ENCODE results near the gene RAPGEF1. TPM values are rescaled to one million over a fixed set of nuclear protein-coding genes. Genes with fewer than 3 reads are reported as not detected.
A peak's percentile ranks its signal among the peaks of the same experiment; 100 is the strongest.

Gene RAPGEF1
- total and polyA plus RNA-seq, 8 donors = 17.1 to 62.6 (median 44.8) TPM

- no peak for TF ChIP-seq CTCF (IDR thresholded peaks at IDR 0.05)
- H3K4me1 ChIP-seq = peaks cover 23 to 34% (median 29%) of the 10 kb centered on the region in 3 donors
- intact Hi-C loops (cut with DNase I) = no loop called here
- peak overlapping the region; percentile 54 to 95 (median 87) for H3K27ac ChIP-seq
- ATAC-seq (peak; percentile 3 to 6 (median 4)), DNase-seq (no peak), FAIRE-seq (no peak)
- H3K27me3 ChIP-seq = no peaks in the 10 kb centered on the region
- H3K36me3 ChIP-seq = peaks cover 0 to 13% (median 0%) of the 10 kb centered on the region in 3 donors
- no peaks in the 10 kb centered on the region for H3K9me3 ChIP-seq
- H3K4me3 ChIP-seq = no peak overlapping the region
- WGBS, 2 donors = 81 to 91% methylated on average over 5 of the region's 5 CpGs
Observed at GRCh38 chr9:131635892-131636291, 104.0 kb downstream of the RAPGEF1 start.

GRCh38 chr9:131635285-131635684 is 104.6 kb downstream of the RAPGEF1 start:
- Histone ChIP-seq H3K36me3 (peaks cover 0 to 13% (median 0%) of the 10 kb centered on the region in 3 donors), H3K4me1 (peaks cover 23 to 40% (median 30%) of the 10 kb centered on the region in 3 donors), H3K9me3 (no peaks in the 10 kb centered on the region), H3K27ac (peak overlapping the region; percentile 54 to 95 (median 87)), H3K4me3 (no peak overlapping the region), H3K27me3 (no peaks in the 10 kb centered on the region)
- ATAC-seq (peak; percentile 93 to 97 (median 95)), FAIRE-seq (peak; percentile 60), DNase-seq (peak; percentile 80 to 90 (median 86))
- TF ChIP-seq CTCF (IDR thresholded peaks at IDR 0.05) = no peak
- intact Hi-C loops (cut with DNase I) = no loop called here
- WGBS, 2 donors = 7 to 11% methylated on average over 6 of the region's 6 CpGs

- H3K27me3 ChIP-seq = no peaks in the 10 kb centered on the region
- peaks cover 0 to 12% (median 0%) of the 10 kb centered on the region in 3 donors for H3K36me3 ChIP-seq
- ATAC-seq (no peak), DNase-seq (no peak), FAIRE-seq (no peak)
- TF ChIP-seq CTCF (IDR thresholded peaks at IDR 0.05) = no peak
- no peak overlapping the region for H3K4me3 ChIP-seq
- H3K27ac ChIP-seq = peak overlapping the region in 3 of 4 donors; percentile 4 to 95 (median 84)
- no peaks in the 10 kb centered on the region for H3K9me3 ChIP-seq
- 68 to 71% methylated on average over 9 of the region's 9 CpGs for WGBS, 2 donors
- H3K4me1 ChIP-seq = peaks cover 27 to 54% (median 37%) of the 10 kb centered on the region in 3 donors
- intact Hi-C loops (cut with DNase I) = no loop called here
Observed at GRCh38 chr9:131633491-131634031, 106.3 kb downstream of the RAPGEF1 start.

GRCh38 chr9:131631306-131631705 is 108.6 kb downstream of the RAPGEF1 start:
- H3K9me3 ChIP-seq = no peaks in the 10 kb centered on the region
- no peaks in the 10 kb centered on the region for H3K36me3 ChIP-seq
- 92 to 96% methylated on average over 13 of the region's 13 CpGs for WGBS, 2 donors
- no peak for TF ChIP-seq CTCF (IDR thresholded peaks at IDR 0.05)
- DNase-seq (no peak), FAIRE-seq (no peak), ATAC-seq (no peak)
- H3K27me3 ChIP-seq = no peaks in the 10 kb centered on the region
- intact Hi-C loops (cut with DNase I) = no loop called here
- H3K27ac ChIP-seq = peak overlapping the region in 1 of 4 donors; percentile 10
- H3K4me3 ChIP-seq = no peak overlapping the region
- H3K4me1 ChIP-seq = peaks cover 35 to 62% (median 44%) of the 10 kb centered on the region in 3 donors

- no peaks in the 10 kb centered on the region for H3K9me3 ChIP-seq
- WGBS, 2 donors = 87 to 92% methylated on average over 15 of the region's 15 CpGs
- FAIRE-seq = no peak
- H3K4me1 ChIP-seq = peaks cover 43 to 58% (median 46%) of the 10 kb centered on the region in 3 donors
- DNase-seq = peak in 3 of 6 donors; percentile 40 to 72 (median 58)
- H3K4me3 ChIP-seq = no peak overlapping the region
- intact Hi-C loops (cut with DNase I) = no loop called here
- peak overlapping the region in 2 of 4 donors; percentile 61 to 75 for H3K27ac ChIP-seq
- H3K27me3 ChIP-seq = no peaks in the 10 kb centered on the region
- ATAC-seq = peak in 2 of 4 donors; percentile 13 to 16
- TF ChIP-seq CTCF (IDR thresholded peaks at IDR 0.05) = no peak
- no peaks in the 10 kb centered on the region for H3K36me3 ChIP-seq
Observed at GRCh38 chr9:131630205-131630831, 109.6 kb downstream of the RAPGEF1 start.
